GM12878 (cell line): ENCODE measurements around the gene ZCCHC3. TPM values are rescaled to one million over a fixed set of nuclear protein-coding genes. Genes with fewer than 3 reads are reported as not detected.

Source experiments
- ATAC-seq: fragments of 200-7000 bp; cut with Tn5 transposase; 3 replicates; pipeline ENCODE4 v1.9.1; 2020; ENCODE audit warnings: mild to moderate bottlenecking, moderate library complexity
- BruUV-seq: library from RNA; stranded (reverse); fragments of 400-500 nt; replicated peaks from 2 replicates; lab custom pipeline; 2021; lab: Mats Ljungman, UMichigan
- CTCF ChIA-PET: fragments of 300-600 bp; sonication (Branson Sonifier 250); formaldehyde crosslinking; extraction: SDS; loops from one replicate; lab custom pipeline; 2021; ENCODE audit warnings: inconsistent platforms; lab: Yijun Ruan, JAX
- POLR2A ChIA-PET: fragments of 350-600 bp; formaldehyde crosslinking; extraction: SDS; loops from one replicate; lab custom pipeline; 2021; ENCODE audit warnings: inconsistent platforms; lab: Charles Lee
- RAD21 ChIA-PET: fragments of 300-600 bp; sonication (Branson Sonifier 250); formaldehyde crosslinking; loops from one replicate; lab custom pipeline; 2023; ENCODE audit warnings: antibody characterized with exemption; ENCODE audit not compliant: unreplicated experiment; lab: Charles Lee
- SMC1A ChIA-PET: fragments of 300-600 bp; sonication (Branson Sonifier 250); formaldehyde crosslinking; loops from one replicate; lab custom pipeline; 2023; ENCODE audit not compliant: unreplicated experiment, uncharacterized antibody; lab: Charles Lee
- DNase-seq: peaks from one replicate; pipeline ENCODE4 v3.0.0-alpha.2; 2011; ENCODE audit warnings: low read depth, low spot score
- FAIRE-seq: peaks from 3 replicates; lab custom pipeline; 2011; peaks lifted over from hg19 to GRCh38; lab: Jason Lieb, UNC
- H2AFZ ChIP-seq: 2 replicates; pipeline ENCODE4 v1.6.0; 2011; ENCODE audit warnings: low read depth, low read length, control low read depth; ENCODE audit not compliant: control insufficient read depth
- H3K27ac ChIP-seq: 2 replicates; pipeline ENCODE4 v1.5.1; 2011; ENCODE audit warnings: control low read depth; ENCODE audit not compliant: control insufficient read depth, insufficient read depth
- H3K27me3 ChIP-seq, 2 experiments: replicated peaks in 1 of 2; 2 replicates each; pipeline versions ENCODE4 v1.6.0 to v1.6.1; 2011; ENCODE audit warnings: low read length in 1 of 2; ENCODE audit not compliant: control insufficient read depth in 2 of 2, insufficient read depth in 2 of 2
- H3K36me3 ChIP-seq, 2 experiments: 2 replicates each; pipeline ENCODE4 v1.5.1; 2011; ENCODE audit warnings: low read length in 1 of 2; ENCODE audit not compliant: control insufficient read depth in 2 of 2, insufficient read depth in 2 of 2
- H3K4me1 ChIP-seq: 2 replicates; pipeline ENCODE4 v1.6.1; 2011; ENCODE audit warnings: mild to moderate bottlenecking, low read length, moderate library complexity, mixed read lengths; ENCODE audit not compliant: control insufficient read depth, insufficient read depth
- H3K4me2 ChIP-seq: 2 replicates; pipeline ENCODE4 v1.6.0; 2011; ENCODE audit warnings: control low read depth; ENCODE audit not compliant: control insufficient read depth, insufficient read depth
- H3K4me3 ChIP-seq: fragments of 200-600 bp; sonication (generic); 2 replicates; pipeline ENCODE4 v1.5.1; 2016
- H3K79me2 ChIP-seq: 2 replicates; pipeline ENCODE4 v1.6.0; 2011; ENCODE audit warnings: low read length; ENCODE audit not compliant: control insufficient read depth, insufficient read depth
- H3K9ac ChIP-seq: 2 replicates; pipeline ENCODE4 v1.8.0; 2011; ENCODE audit warnings: low read length, control low read depth, mixed read lengths; ENCODE audit not compliant: control insufficient read depth, insufficient read depth
- H3K9me3 ChIP-seq: replicated peaks from 3 replicates; pipeline ENCODE4 v1.5.1; 2011; ENCODE audit warnings: mild to moderate bottlenecking, low read length; ENCODE audit not compliant: control insufficient read depth, insufficient read depth
- H4K20me1 ChIP-seq: 2 replicates; pipeline ENCODE4 v1.6.0; 2011; ENCODE audit not compliant: control insufficient read depth, insufficient read depth
- CHD2 ChIP-seq: IDR thresholded peaks from 2 replicates; pipeline ENCODE4 v1.6.1; 2011; ENCODE audit warnings: low read depth, low read length, improper control_type of control experiment, borderline replicate concordance
- CHD4 ChIP-seq: fragments of 200-600 bp; sonication (generic); IDR thresholded peaks from 2 replicates; pipeline ENCODE4 v1.6.1; 2016; ENCODE audit warnings: mild to moderate bottlenecking
- MYC ChIP-seq: IDR thresholded peaks from 2 replicates; pipeline ENCODE4 v1.6.1; 2011; ENCODE audit warnings: mild to moderate bottlenecking, low read length, moderate library complexity, inconsistent platforms; ENCODE audit not compliant: insufficient read depth, insufficient replicate concordance, insufficient read length, severe bottlenecking
- RELA ChIP-seq: fragments of 450-650 bp; IDR thresholded peaks from 2 replicates; pipeline ENCODE4 v1.8.0; 2014; ENCODE audit warnings: borderline replicate concordance; ENCODE audit not compliant: partially characterized antibody
- SIX5 ChIP-seq: IDR thresholded peaks from 2 replicates; pipeline ENCODE4 v1.6.1; 2011; ENCODE audit warnings: mild to moderate bottlenecking, low read depth, low read length, moderate library complexity; ENCODE audit not compliant: severe bottlenecking
- TCF7 ChIP-seq: IDR thresholded peaks from 2 replicates; pipeline ENCODE4 v1.6.1; 2014; ENCODE audit warnings: antibody characterized with exemption, borderline replicate concordance
- in situ Hi-C: fragments of 300-500 bp; cut with MboI; formaldehyde crosslinking; loops from 9 replicates; pipeline ENCODE4 v1.14.3; 2018; ENCODE audit warnings: mixed read lengths
- intact Hi-C: fragments of 100-400 bp; cut with micrococcal nuclease; formaldehyde crosslinking; loops from one replicate; pipeline ENCODE4 v1.14.2; 2022; ENCODE audit not compliant: unreplicated experiment
- polyA plus RNA-seq, 11 experiments: library from polyadenylated mRNA; depleted of rRNA in 4 of 11; unstranded in 6 of 11; stranded (reverse) in 5 of 11; fragments of >200 nt; fragmentation: Nextera tagmentation in 4 of 11; fragmentation: Illumina TruSeq in 1 of 11; extraction: Ambion mirVana in 4 of 11; extraction: Trizol in 1 of 11; gene quantifications; 1 replicate in 1 of 11; 2 replicates in 10 of 11; pipeline versions ENCODE4 v1.2.1 to v1.2.3, GENCODE V29; 2011 to 2016; ENCODE audit warnings: inconsistent platforms in 2 of 11, missing spikeins in 2 of 11, low read depth in 1 of 11
- total RNA-seq, 4 experiments: library from RNA; depleted of rRNA in 3 of 4; stranded (reverse); fragments of >200 nt in 3 of 4; fragmentation: Illumina TruSeq in 1 of 4; extraction: Trizol in 1 of 4; gene quantifications; 2 replicates each; pipeline versions ENCODE4 v1.2.1 to v1.2.3, GENCODE V29; 2013 to 2021
- TF ChIP-seq, protein P1 (sequence below): fragments of 450-650 bp; IDR thresholded peaks from 2 replicates; pipeline ENCODE4 v1.6.1; 2016; ENCODE audit warnings: mild to moderate bottlenecking
- TF ChIP-seq, protein P2 (sequence below): fragments of 450-650 bp; IDR thresholded peaks from 2 replicates; pipeline ENCODE4 v1.6.1; 2017; ENCODE audit warnings: low read depth, mild to moderate bottlenecking, moderate library complexity

Gene ZCCHC3
- total and polyA plus RNA-seq, 10 of the 15 experiments (the other 5 are each of a cell fraction or from before 2014, with no cell fraction given), result 5.3 to 36.1 (median 17.2) TPM

DNA sequence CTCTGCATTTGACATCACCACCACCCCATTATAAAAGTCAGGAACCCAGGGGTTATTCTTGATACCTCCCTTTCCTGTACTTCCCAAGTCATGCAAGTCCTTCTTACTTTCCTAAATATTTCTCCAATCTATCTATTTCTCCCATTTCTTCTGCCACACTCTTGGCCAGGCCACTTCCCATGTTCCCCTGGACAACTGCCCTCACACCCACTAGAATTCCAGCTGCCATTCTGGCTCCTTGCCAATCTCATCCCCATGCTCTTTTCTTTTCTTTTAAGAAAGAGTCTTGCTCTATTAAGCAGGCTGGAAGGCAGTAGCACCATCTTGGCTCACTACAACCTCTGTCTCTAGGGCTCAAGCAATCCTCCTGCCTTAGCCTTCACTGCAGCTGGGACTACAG is 24.7 kb upstream of the ZCCHC3 start:
- Histone ChIP-seq H3K9me3 (no peaks in the 10 kb centered on the region), H3K9ac (no peak overlapping the region), H3K79me2 (no peaks in the 10 kb centered on the region), H3K4me2 (no peak overlapping the region), H3K36me3 (peaks cover 2 to 3% of the 10 kb centered on the region in 2 experiments; a peak in 1 of 4 replicates), H4K20me1 (no peaks in the 10 kb centered on the region), H3K27me3 (no peaks in the 10 kb centered on the region), H3K27ac (no peak overlapping the region), H3K4me3 (no peak overlapping the region), H3K4me1 (no peaks in the 10 kb centered on the region), H2AFZ (no peak overlapping the region)
- CTCF ChIA-PET, result interaction anchor here (5.6 kb wide), 1 partner anchor 58 kb away, joined by 32 read pairs; no protein-coding TSS in a partner anchor
- DNase-seq, result no peak
- intact Hi-C loops (no loop called here), in situ Hi-C loops (no loop called here)
- no peak for FAIRE-seq
- ATAC-seq, result no peak
- TF ChIP-seq CHD4, result no peak
- no peak for TF ChIP-seq TCF7
- TF ChIP-seq, protein P1, sequence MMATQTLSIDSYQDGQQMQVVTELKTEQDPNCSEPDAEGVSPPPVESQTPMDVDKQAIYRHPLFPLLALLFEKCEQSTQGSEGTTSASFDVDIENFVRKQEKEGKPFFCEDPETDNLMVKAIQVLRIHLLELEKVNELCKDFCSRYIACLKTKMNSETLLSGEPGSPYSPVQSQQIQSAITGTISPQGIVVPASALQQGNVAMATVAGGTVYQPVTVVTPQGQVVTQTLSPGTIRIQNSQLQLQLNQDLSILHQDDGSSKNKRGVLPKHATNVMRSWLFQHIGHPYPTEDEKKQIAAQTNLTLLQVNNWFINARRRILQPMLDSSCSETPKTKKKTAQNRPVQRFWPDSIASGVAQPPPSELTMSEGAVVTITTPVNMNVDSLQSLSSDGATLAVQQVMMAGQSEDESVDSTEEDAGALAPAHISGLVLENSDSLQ, result no peak
- TF ChIP-seq RELA, result no peak
- TF ChIP-seq MYC, result no peak
- TF ChIP-seq, protein P2, sequence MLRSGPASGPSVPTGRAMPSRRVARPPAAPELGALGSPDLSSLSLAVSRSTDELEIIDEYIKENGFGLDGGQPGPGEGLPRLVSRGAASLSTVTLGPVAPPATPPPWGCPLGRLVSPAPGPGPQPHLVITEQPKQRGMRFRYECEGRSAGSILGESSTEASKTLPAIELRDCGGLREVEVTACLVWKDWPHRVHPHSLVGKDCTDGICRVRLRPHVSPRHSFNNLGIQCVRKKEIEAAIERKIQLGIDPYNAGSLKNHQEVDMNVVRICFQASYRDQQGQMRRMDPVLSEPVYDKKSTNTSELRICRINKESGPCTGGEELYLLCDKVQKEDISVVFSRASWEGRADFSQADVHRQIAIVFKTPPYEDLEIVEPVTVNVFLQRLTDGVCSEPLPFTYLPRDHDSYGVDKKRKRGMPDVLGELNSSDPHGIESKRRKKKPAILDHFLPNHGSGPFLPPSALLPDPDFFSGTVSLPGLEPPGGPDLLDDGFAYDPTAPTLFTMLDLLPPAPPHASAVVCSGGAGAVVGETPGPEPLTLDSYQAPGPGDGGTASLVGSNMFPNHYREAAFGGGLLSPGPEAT, result no peak
- TF ChIP-seq CHD2, result no peak
- TF ChIP-seq SIX5, result no peak
- no TSS peak for BruUV-seq
- POLR2A ChIA-PET, result no interaction called here
- RAD21 ChIA-PET, result no interaction called here
- SMC1A ChIA-PET, result no interaction called here
